ENCODE data around the gene MPP3. TPM values are rescaled to one million over a fixed set of nuclear protein-coding genes. Genes with fewer than 3 reads are reported as not detected.

The MPP3 gene
- polyA plus RNA-seq, 3 donors: 1.5 TPM; not detected in 2

DNA sequence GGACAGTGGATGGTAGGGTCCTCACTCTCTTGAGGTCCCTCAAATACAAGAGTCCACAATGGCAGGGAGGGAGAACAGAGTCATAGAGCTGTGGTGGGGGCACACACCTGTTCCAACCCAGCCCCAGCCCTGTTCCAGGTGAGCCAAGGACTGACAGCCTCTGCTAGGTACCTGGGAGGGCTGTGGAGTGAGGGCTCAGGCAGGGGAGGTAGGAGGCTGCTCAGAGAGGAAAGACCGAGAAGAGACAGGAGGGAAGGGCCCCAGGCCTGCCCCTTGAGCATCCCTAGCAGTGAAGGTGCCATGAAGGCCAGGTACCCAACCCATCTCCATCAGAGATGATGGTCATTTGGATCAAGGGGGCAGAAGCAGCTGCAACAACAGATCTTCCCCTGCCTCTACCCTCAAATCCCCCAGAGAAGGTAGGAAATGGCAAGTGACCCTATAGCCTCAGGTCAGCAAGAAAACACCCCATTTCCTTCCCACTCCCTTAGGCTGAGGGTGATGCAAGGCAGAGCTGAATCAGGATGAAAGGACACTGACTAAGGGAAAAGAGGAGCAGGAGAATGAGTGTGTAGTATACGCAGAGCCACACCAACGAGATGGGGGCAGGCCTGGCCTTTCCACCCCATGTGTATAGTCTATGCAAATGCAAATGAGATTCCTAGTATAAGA is 42.7 kb upstream of the MPP3 start:
- Mint-ChIP-seq H3K27me3 (ENCODE audit: low read depth in 3 of 3) (peaks cover 8 to 14% (median 11%) of the 10 kb centered on the region in 3 donors), H3K27ac (no peak overlapping the region), H3K4me3 (no peak overlapping the region), H3K9me3 (peaks cover 0 to 2% (median 0%) of the 10 kb centered on the region in 7 donors), H3K36me3 (no peaks in the 10 kb centered on the region), H3K4me1 (peaks cover 3% of the 10 kb centered on the region)
- H3K79me2 ChIP-seq (ENCODE audit: insufficient read depth, low read length): no peaks in the 10 kb centered on the region
- H3K27ac ChIP-seq (ENCODE audit: low read depth in 1 of 2, low read length in 2 of 2): no peak overlapping the region
- DNase-seq: no peak
- H3K9ac ChIP-seq (ENCODE audit: insufficient read depth, low read length, poor library complexity, severe bottlenecking): no peak overlapping the region
- no peaks in the 10 kb centered on the region for H4K20me1 ChIP-seq (ENCODE audit: insufficient read depth, low read length)
- no peak for TF ChIP-seq CTCF (IDR thresholded peaks at IDR 0.05)
- H3K4me2 ChIP-seq (replicated peaks; ENCODE audit: extremely low read depth, low read length, poor library complexity, severe bottlenecking): no peak overlapping the region
- H2AFZ ChIP-seq (ENCODE audit: insufficient read depth, low read depth, low read length, poor library complexity, severe bottlenecking): no peak overlapping the region
- WGBS (ENCODE audit: insufficient coverage): no CpG with 5 or more reads among the region's 3 CpGs
- H3K4me3 ChIP-seq (replicated peaks in 1 of 3; ENCODE audit: low read depth in 2 of 3, low read length in 3 of 3): no peak overlapping the region
- no peaks in the 10 kb centered on the region for H3K27me3 ChIP-seq (ENCODE audit: control insufficient read depth in 2 of 2, insufficient read depth in 2 of 2, low read length in 2 of 2)
- H3K9me3 ChIP-seq (replicated peaks in 1 of 2; ENCODE audit: control insufficient read depth in 1 of 2, insufficient read depth in 1 of 2, low read length in 2 of 2): no peaks in the 10 kb centered on the region
- no peaks in the 10 kb centered on the region for H3K36me3 ChIP-seq (replicated peaks in 1 of 2; ENCODE audit: control insufficient read depth in 1 of 2, insufficient read depth in 2 of 2, low read length in 2 of 2)
- H3K4me1 ChIP-seq (ENCODE audit: control insufficient read depth in 1 of 2, insufficient read depth in 2 of 2, low read length in 2 of 2): no peaks in the 10 kb centered on the region
- intact Hi-C loops (cut with micrococcal nuclease): no loop called here

DNA sequence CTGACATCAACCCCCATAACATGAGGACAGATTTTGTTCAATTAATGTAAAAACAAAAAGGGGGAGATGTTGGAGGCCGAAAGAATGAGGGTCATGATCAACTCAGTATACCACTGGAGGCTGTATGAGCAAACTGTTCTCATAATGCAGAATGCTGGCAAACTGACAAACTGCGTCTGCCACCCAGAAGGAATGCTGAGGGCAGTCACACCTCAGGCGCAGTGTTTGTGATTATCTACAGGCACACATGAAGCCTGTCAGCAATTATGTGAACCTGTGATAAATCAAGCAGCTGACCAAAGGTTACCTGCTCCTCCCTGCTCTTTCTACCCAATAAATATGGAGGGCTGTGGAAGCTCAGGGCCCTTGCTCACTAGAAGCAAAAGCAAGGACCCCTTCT is 41.3 kb upstream of the MPP3 start:
- H3K27me3 Mint-ChIP-seq (ENCODE audit: low read depth in 3 of 3): peaks cover 10 to 17% (median 11%) of the 10 kb centered on the region in 3 donors
- no peaks in the 10 kb centered on the region for H3K27me3 ChIP-seq (ENCODE audit: control insufficient read depth in 2 of 2, insufficient read depth in 2 of 2, low read length in 2 of 2)
- H3K36me3 Mint-ChIP-seq: no peaks in the 10 kb centered on the region
- no peak overlapping the region for H2AFZ ChIP-seq (ENCODE audit: insufficient read depth, low read depth, low read length, poor library complexity, severe bottlenecking)
- H3K4me2 ChIP-seq (replicated peaks; ENCODE audit: extremely low read depth, low read length, poor library complexity, severe bottlenecking): no peak overlapping the region
- no peak overlapping the region for H3K9ac ChIP-seq (ENCODE audit: insufficient read depth, low read length, poor library complexity, severe bottlenecking)
- H3K27ac ChIP-seq (ENCODE audit: low read depth in 1 of 2, low read length in 2 of 2): no peak overlapping the region
- H4K20me1 ChIP-seq (ENCODE audit: insufficient read depth, low read length): no peaks in the 10 kb centered on the region
- H3K36me3 ChIP-seq (replicated peaks in 1 of 2; ENCODE audit: control insufficient read depth in 1 of 2, insufficient read depth in 2 of 2, low read length in 2 of 2): no peaks in the 10 kb centered on the region
- H3K27ac Mint-ChIP-seq: no peak overlapping the region
- H3K4me3 Mint-ChIP-seq: no peak overlapping the region
- no peak for TF ChIP-seq CTCF (IDR thresholded peaks at IDR 0.05)
- 100% methylated on average over 2 of the region's 3 CpGs for WGBS (ENCODE audit: insufficient coverage)
- DNase-seq: no peak
- H3K9me3 ChIP-seq (replicated peaks in 1 of 2; ENCODE audit: control insufficient read depth in 1 of 2, insufficient read depth in 1 of 2, low read length in 2 of 2): no peaks in the 10 kb centered on the region
- H3K9me3 Mint-ChIP-seq: peaks cover 0 to 2% (median 0%) of the 10 kb centered on the region in 7 donors
- H3K79me2 ChIP-seq (ENCODE audit: insufficient read depth, low read length): no peaks in the 10 kb centered on the region
- no peak overlapping the region for H3K4me3 ChIP-seq (replicated peaks in 1 of 3; ENCODE audit: low read depth in 2 of 3, low read length in 3 of 3)
- H3K4me1 Mint-ChIP-seq: peaks cover 3% of the 10 kb centered on the region
- H3K4me1 ChIP-seq (ENCODE audit: control insufficient read depth in 1 of 2, insufficient read depth in 2 of 2, low read length in 2 of 2): no peaks in the 10 kb centered on the region
- intact Hi-C loops (cut with micrococcal nuclease): no loop called here

All from CD14-positive monocyte (primary cell).